ENCODE measurements around the gene ROR2. TPM values are rescaled to one million over a fixed set of nuclear protein-coding genes. Genes with fewer than 3 reads are reported as not detected.
A peak's percentile ranks its signal among the peaks of the same experiment; 100 is the strongest.

ROR2 gene
- total RNA-seq, 2 experiments from 2014 or later: 0.08 to 0.14 TPM

GRCh38 chr9:91839926-91840465 lies 110.0 kb downstream of the ROR2 start:
- Mint-ChIP-seq H3K4me3 (peak overlapping the region; percentile 53), H3K4me1 (peaks cover 20% of the 10 kb centered on the region), H3K27ac (peak overlapping the region; percentile 59), H3K27me3 (peaks cover 13% of the 10 kb centered on the region), H3K9me3 (no peaks in the 10 kb centered on the region), H3K36me3 (no peaks in the 10 kb centered on the region)
- DNase-seq (no peak), ATAC-seq (ENCODE audit: low read depth) (peak; percentile 51)
- POLR2A ChIA-PET: no interaction called here

- Mint-ChIP-seq H3K9me3 (no peaks in the 10 kb centered on the region), H3K4me3 (no peak overlapping the region), H3K27me3 (peaks cover 13% of the 10 kb centered on the region), H3K27ac (no peak overlapping the region), H3K4me1 (peaks cover 8% of the 10 kb centered on the region), H3K36me3 (no peaks in the 10 kb centered on the region)
- no peak for DNase-seq
- ATAC-seq (ENCODE audit: low read depth): no peak
- POLR2A ChIA-PET: no interaction called here
These were observed 111.9 kb downstream of the ROR2 start for GRCh38 chr9:91837981-91838731.

GRCh38 chr9:91836515-91836914 lies 113.5 kb downstream of the ROR2 start:
- Mint-ChIP-seq H3K27me3 (peaks cover 4% of the 10 kb centered on the region), H3K4me3 (no peak overlapping the region), H3K36me3 (no peaks in the 10 kb centered on the region), H3K4me1 (peaks cover 8% of the 10 kb centered on the region), H3K9me3 (no peaks in the 10 kb centered on the region), H3K27ac (no peak overlapping the region)
- ATAC-seq (ENCODE audit: low read depth): no peak
- no peak for DNase-seq
- POLR2A ChIA-PET: no interaction called here

- POLR2A ChIA-PET: no interaction called here
- Mint-ChIP-seq H3K27me3 (peaks cover 4% of the 10 kb centered on the region), H3K4me3 (no peak overlapping the region), H3K36me3 (no peaks in the 10 kb centered on the region), H3K27ac (no peak overlapping the region), H3K4me1 (peaks cover 8% of the 10 kb centered on the region), H3K9me3 (no peaks in the 10 kb centered on the region)
- DNase-seq (no peak), ATAC-seq (ENCODE audit: low read depth) (no peak)
These were observed 114.4 kb downstream of the ROR2 start for GRCh38 chr9:91835632-91836031.

GRCh38 chr9:91835216-91835615 lies 114.8 kb downstream of the ROR2 start:
- H3K36me3 Mint-ChIP-seq: no peaks in the 10 kb centered on the region
- peaks cover 4% of the 10 kb centered on the region for H3K27me3 Mint-ChIP-seq
- no peak for DNase-seq
- POLR2A ChIA-PET: no interaction called here
- H3K9me3 Mint-ChIP-seq: no peaks in the 10 kb centered on the region
- no peak for ATAC-seq (ENCODE audit: low read depth)
- no peak overlapping the region for H3K27ac Mint-ChIP-seq
- H3K4me3 Mint-ChIP-seq: no peak overlapping the region
- H3K4me1 Mint-ChIP-seq: peaks cover 6% of the 10 kb centered on the region

GRCh38 chr9:91834740-91835139 lies 115.3 kb downstream of the ROR2 start:
- Mint-ChIP-seq H3K4me3 (no peak overlapping the region), H3K4me1 (peaks cover 5% of the 10 kb centered on the region), H3K27ac (no peak overlapping the region), H3K36me3 (no peaks in the 10 kb centered on the region), H3K27me3 (peaks cover 4% of the 10 kb centered on the region), H3K9me3 (no peaks in the 10 kb centered on the region)
- DNase-seq: no peak
- no peak for ATAC-seq (ENCODE audit: low read depth)
- POLR2A ChIA-PET: no interaction called here

GRCh38 chr9:91833878-91834255 lies 116.2 kb downstream of the ROR2 start:
- no peak for DNase-seq
- Mint-ChIP-seq H3K27ac (no peak overlapping the region), H3K27me3 (peaks cover 7% of the 10 kb centered on the region), H3K4me3 (no peak overlapping the region), H3K36me3 (no peaks in the 10 kb centered on the region), H3K4me1 (no peaks in the 10 kb centered on the region), H3K9me3 (no peaks in the 10 kb centered on the region)
- POLR2A ChIA-PET: no interaction called here
- ATAC-seq (ENCODE audit: low read depth): no peak

- DNase-seq: no peak
- no peak overlapping the region for H3K27ac Mint-ChIP-seq
- no peaks in the 10 kb centered on the region for H3K4me1 Mint-ChIP-seq
- POLR2A ChIA-PET: no interaction called here
- no peak for ATAC-seq (ENCODE audit: low read depth)
- no peaks in the 10 kb centered on the region for H3K9me3 Mint-ChIP-seq
- H3K36me3 Mint-ChIP-seq: no peaks in the 10 kb centered on the region
- H3K4me3 Mint-ChIP-seq: no peak overlapping the region
- H3K27me3 Mint-ChIP-seq: peaks cover 10% of the 10 kb centered on the region
These were observed 116.7 kb downstream of the ROR2 start for GRCh38 chr9:91833096-91833877.

GRCh38 chr9:91832322-91832721 lies 117.7 kb downstream of the ROR2 start:
- H3K27me3 Mint-ChIP-seq: peaks cover 13% of the 10 kb centered on the region
- no peak overlapping the region for H3K27ac Mint-ChIP-seq
- no peak for ATAC-seq (ENCODE audit: low read depth)

GRCh38 chr9:91825866-91826265 lies 124.2 kb downstream of the ROR2 start:
- Mint-ChIP-seq H3K27ac (no peak overlapping the region), H3K27me3 (peaks cover 24% of the 10 kb centered on the region), H3K4me1 (no peaks in the 10 kb centered on the region), H3K4me3 (no peak overlapping the region), H3K9me3 (no peaks in the 10 kb centered on the region), H3K36me3 (no peaks in the 10 kb centered on the region)
- POLR2A ChIA-PET: no interaction called here
- ATAC-seq (ENCODE audit: low read depth) (no peak), DNase-seq (no peak)

More at GRCh38 chr9:91832322-91832721, 117.7 kb downstream of the ROR2 start:
- Mint-ChIP-seq H3K4me3 (no peak overlapping the region), H3K36me3 (no peaks in the 10 kb centered on the region), H3K9me3 (no peaks in the 10 kb centered on the region), H3K4me1 (no peaks in the 10 kb centered on the region)
- DNase-seq: no peak
- POLR2A ChIA-PET: no interaction called here

- POLR2A ChIA-PET: no interaction called here
- H3K27ac Mint-ChIP-seq: no peak overlapping the region
- DNase-seq (no peak), ATAC-seq (ENCODE audit: low read depth) (no peak)
- H3K27me3 Mint-ChIP-seq: peaks cover 25% of the 10 kb centered on the region
- no peaks in the 10 kb centered on the region for H3K9me3 Mint-ChIP-seq
- no peak overlapping the region for H3K4me3 Mint-ChIP-seq
- no peaks in the 10 kb centered on the region for H3K36me3 Mint-ChIP-seq
- H3K4me1 Mint-ChIP-seq: no peaks in the 10 kb centered on the region
These were observed 124.6 kb downstream of the ROR2 start for GRCh38 chr9:91825422-91825821.

GRCh38 chr9:91824601-91825305 lies 125.3 kb downstream of the ROR2 start:
- H3K4me3 Mint-ChIP-seq: no peak overlapping the region
- ATAC-seq (ENCODE audit: low read depth): no peak
- POLR2A ChIA-PET: no interaction called here
- no peaks in the 10 kb centered on the region for H3K36me3 Mint-ChIP-seq
- no peaks in the 10 kb centered on the region for H3K9me3 Mint-ChIP-seq
- DNase-seq: no peak
- peaks cover 25% of the 10 kb centered on the region for H3K27me3 Mint-ChIP-seq
- H3K27ac Mint-ChIP-seq: no peak overlapping the region
- H3K4me1 Mint-ChIP-seq: no peaks in the 10 kb centered on the region

GRCh38 chr9:91824151-91824550 lies 125.9 kb downstream of the ROR2 start:
- H3K27ac Mint-ChIP-seq: no peak overlapping the region
- no peaks in the 10 kb centered on the region for H3K4me1 Mint-ChIP-seq
- POLR2A ChIA-PET: no interaction called here
- ATAC-seq (ENCODE audit: low read depth): no peak
- no peak overlapping the region for H3K4me3 Mint-ChIP-seq
- no peaks in the 10 kb centered on the region for H3K9me3 Mint-ChIP-seq
- no peak for DNase-seq
- no peaks in the 10 kb centered on the region for H3K36me3 Mint-ChIP-seq
- H3K27me3 Mint-ChIP-seq: peaks cover 24% of the 10 kb centered on the region

Measured in activated naive CD8-positive, alpha-beta T cell treated with anti-CD3 and anti-CD28 coated beads, Interleukin-2, amount 10 ng/mL, durations not matched to agents 7 days and 5 days (primary cell).